Heart left ventricle (tissue), 13 donors: ENCODE data around the gene COA3.

Experiments used
- POLR2A ChIP-seq, 2 donors: fragments of 450-650 bp; IDR thresholded peaks; one replicate each; pipeline ENCODE4 v1.6.1; 2017; ENCODE audit warnings: antibody characterized with exemption in 2 of 2, mild to moderate bottlenecking in 2 of 2, moderate library complexity in 2 of 2
- TF ChIP-seq, protein P1 (sequence below), 12 donors: fragments of 200-600 bp; sonication (generic) in 4 of 12; IDR thresholded peaks; one replicate each; pipeline versions ENCODE4 v1.5.0 to v1.8.0; 2018 to 2022; ENCODE audit warnings: antibody characterized with exemption in 12 of 12, mild to moderate bottlenecking in 5 of 12
- donor health status: ischemic (EF 13 %, LVEDD 7.1; RV severe dilation, severe dysfunction).
- donor health status: DM: no; HTN: yes; CAD: no.
- donor health status: DM: no; HTN: no; CAD: no.
- donor health status: ischemic (EF 25% LVEDD 6.9; RV normal size, moderate dysfunction).
- donor health status: ischemic (EF 25% LVEDD 5.7; RV mildly dilated, moderate dysfunction).
- donor health status: ischemic (EF 35%, LVEDD 5.7; RV mildly dilated, moderate dysfunction).
- donor health status: nonischemic (EF 11% LVEDD 7.7; RV severe dilation, severe dysfunction).
- donor health status: DM: yes; HTN: yes; CAD: no.
- donor health status: PGD.
- donor health status: ischemic (EF 29% LVEDD 5.4; RV normal size, mild dysfunction).
- donor health status: nonischemic (EF 23%, LVEDD 6.1; RV moderate dilation, normal function).

DNA sequence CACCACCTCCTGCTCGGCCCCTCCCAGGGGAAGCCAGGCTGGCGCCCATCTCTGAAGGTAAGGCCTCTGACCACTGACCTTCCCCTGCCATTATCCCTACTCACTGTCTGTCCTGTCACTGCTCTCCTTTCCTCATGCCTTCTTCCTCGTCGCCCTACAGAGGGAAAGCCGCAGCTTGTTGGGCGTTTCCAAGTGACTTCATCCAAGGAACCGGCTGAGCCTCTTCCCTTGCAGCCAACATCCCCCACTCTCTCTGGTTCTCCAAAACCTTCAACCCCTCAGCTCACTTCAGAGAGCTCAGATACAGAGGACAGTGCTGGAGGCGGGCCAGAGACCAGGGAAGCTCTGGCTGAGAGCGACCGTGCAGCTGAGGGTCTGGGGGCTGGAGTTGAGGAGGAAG lies 3.0 kb downstream of the COA3 start:
- TF ChIP-seq, protein P1, sequence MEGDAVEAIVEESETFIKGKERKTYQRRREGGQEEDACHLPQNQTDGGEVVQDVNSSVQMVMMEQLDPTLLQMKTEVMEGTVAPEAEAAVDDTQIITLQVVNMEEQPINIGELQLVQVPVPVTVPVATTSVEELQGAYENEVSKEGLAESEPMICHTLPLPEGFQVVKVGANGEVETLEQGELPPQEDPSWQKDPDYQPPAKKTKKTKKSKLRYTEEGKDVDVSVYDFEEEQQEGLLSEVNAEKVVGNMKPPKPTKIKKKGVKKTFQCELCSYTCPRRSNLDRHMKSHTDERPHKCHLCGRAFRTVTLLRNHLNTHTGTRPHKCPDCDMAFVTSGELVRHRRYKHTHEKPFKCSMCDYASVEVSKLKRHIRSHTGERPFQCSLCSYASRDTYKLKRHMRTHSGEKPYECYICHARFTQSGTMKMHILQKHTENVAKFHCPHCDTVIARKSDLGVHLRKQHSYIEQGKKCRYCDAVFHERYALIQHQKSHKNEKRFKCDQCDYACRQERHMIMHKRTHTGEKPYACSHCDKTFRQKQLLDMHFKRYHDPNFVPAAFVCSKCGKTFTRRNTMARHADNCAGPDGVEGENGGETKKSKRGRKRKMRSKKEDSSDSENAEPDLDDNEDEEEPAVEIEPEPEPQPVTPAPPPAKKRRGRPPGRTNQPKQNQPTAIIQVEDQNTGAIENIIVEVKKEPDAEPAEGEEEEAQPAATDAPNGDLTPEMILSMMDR (IDR thresholded peaks at IDR 0.05) = no peak
- TF ChIP-seq POLR2A (IDR thresholded peaks at IDR 0.05) = no peak
